Immature natural killer cell (primary cell): ENCODE data around the gene MAPK8. TPM values are rescaled to one million over a fixed set of nuclear protein-coding genes. Genes with fewer than 3 reads are reported as not detected.

Source experiments
- DNase-seq, 3 donors: peaks; one replicate each; pipeline ENCODE4 v3.0.0; 2022; ENCODE audit warnings: mixed read lengths in 1 of 3
- H3K27ac Mint-ChIP-seq, 6 donors: one replicate each; pipeline ENCODE4 v1.8.0; 2020; ENCODE audit warnings: mixed read lengths in 6 of 6, mild to moderate bottlenecking in 5 of 6, inconsistent platforms in 4 of 6, moderate library complexity in 3 of 6
- H3K27me3 Mint-ChIP-seq, 3 donors: one replicate each; pipeline ENCODE4 v1.8.0; 2020 to 2021; ENCODE audit warnings: low read depth in 3 of 3, mild to moderate bottlenecking in 3 of 3, mixed read lengths in 3 of 3, moderate library complexity in 3 of 3, inconsistent platforms in 1 of 3
- H3K36me3 Mint-ChIP-seq, 3 donors: one replicate each; pipeline ENCODE4 v1.8.0; 2020; ENCODE audit warnings: mixed read lengths in 3 of 3, inconsistent platforms in 2 of 3, mild to moderate bottlenecking in 2 of 3
- H3K4me1 Mint-ChIP-seq, 2 donors: one replicate each; pipeline ENCODE4 v1.8.0; 2020; ENCODE audit warnings: inconsistent platforms in 2 of 2, mild to moderate bottlenecking in 2 of 2, mixed read lengths in 2 of 2, moderate library complexity in 1 of 2
- H3K4me3 Mint-ChIP-seq, 5 donors: one replicate each; pipeline ENCODE4 v1.8.0; 2020; ENCODE audit warnings: mild to moderate bottlenecking in 5 of 5, mixed read lengths in 5 of 5, inconsistent platforms in 3 of 5, moderate library complexity in 3 of 5
- H3K9me3 Mint-ChIP-seq, 6 donors: one replicate each; pipeline ENCODE4 v1.8.0; 2020; ENCODE audit warnings: mild to moderate bottlenecking in 6 of 6, mixed read lengths in 6 of 6, inconsistent platforms in 4 of 6, moderate library complexity in 3 of 6
- polyA plus RNA-seq, 3 donors: library from polyadenylated mRNA; unstranded; fragments of 300-500 nt; fragmentation: Illumina TruSeq; gene quantifications; one replicate each; pipeline ENCODE4 v1.2.3, GENCODE V29; 2021

Gene MAPK8
- polyA plus RNA-seq, 3 donors from 2014 or later = 14.2 to 20.9 (median 19.5) TPM

- H3K36me3 Mint-ChIP-seq = no peaks in the 10 kb centered on the region
- H3K27ac Mint-ChIP-seq = no peak overlapping the region
- no peak for DNase-seq
- H3K9me3 Mint-ChIP-seq = no peaks in the 10 kb centered on the region
- H3K4me3 Mint-ChIP-seq = no peak overlapping the region
- H3K27me3 Mint-ChIP-seq = peaks cover 0 to 3% (median 3%) of the 10 kb centered on the region in 3 donors
- H3K4me1 Mint-ChIP-seq = peaks cover 0 to 4% of the 10 kb centered on the region in 2 donors
Measured at GRCh38 chr10:48448796-48449195, 142.3 kb downstream of the MAPK8 start.

GRCh38 chr10:48449501-48450232 lies 143.2 kb downstream of the MAPK8 start:
- peaks cover 0 to 4% of the 10 kb centered on the region in 2 donors for H3K4me1 Mint-ChIP-seq
- DNase-seq = no peak
- H3K27me3 Mint-ChIP-seq = peaks cover 0 to 3% (median 3%) of the 10 kb centered on the region in 3 donors

GRCh38 chr10:48450233-48450740 lies 143.8 kb downstream of the MAPK8 start:
- no peaks in the 10 kb centered on the region for H3K9me3 Mint-ChIP-seq
- no peak for DNase-seq
- no peak overlapping the region for H3K4me3 Mint-ChIP-seq
- H3K36me3 Mint-ChIP-seq = no peaks in the 10 kb centered on the region
- peaks cover 0 to 3% (median 3%) of the 10 kb centered on the region in 3 donors for H3K27me3 Mint-ChIP-seq
- H3K27ac Mint-ChIP-seq = no peak overlapping the region
- H3K4me1 Mint-ChIP-seq = peaks cover 0 to 4% of the 10 kb centered on the region in 2 donors

More at GRCh38 chr10:48449501-48450232, 143.2 kb downstream of the MAPK8 start:
- Mint-ChIP-seq H3K4me3 (no peak overlapping the region), H3K36me3 (no peaks in the 10 kb centered on the region), H3K27ac (no peak overlapping the region), H3K9me3 (no peaks in the 10 kb centered on the region)

GRCh38 chr10:48450741-48451466 lies 144.4 kb downstream of the MAPK8 start:
- Mint-ChIP-seq H3K27ac (no peak overlapping the region), H3K36me3 (no peaks in the 10 kb centered on the region), H3K27me3 (peaks cover 0 to 3% (median 3%) of the 10 kb centered on the region in 3 donors), H3K4me3 (no peak overlapping the region), H3K4me1 (peaks cover 0 to 4% of the 10 kb centered on the region in 2 donors), H3K9me3 (no peaks in the 10 kb centered on the region)
- no peak for DNase-seq

- no peak for DNase-seq
- H3K27ac Mint-ChIP-seq = no peak overlapping the region
- no peak overlapping the region for H3K4me3 Mint-ChIP-seq
- no peaks in the 10 kb centered on the region for H3K36me3 Mint-ChIP-seq
- no peaks in the 10 kb centered on the region for H3K9me3 Mint-ChIP-seq
- H3K27me3 Mint-ChIP-seq = peaks cover 0 to 3% (median 0%) of the 10 kb centered on the region in 3 donors
- peaks cover 0 to under 1% of the 10 kb centered on the region in 2 donors for H3K4me1 Mint-ChIP-seq
Measured at GRCh38 chr10:48451969-48452878, 145.7 kb downstream of the MAPK8 start.

GRCh38 chr10:48452879-48453412 lies 146.5 kb downstream of the MAPK8 start:
- DNase-seq = no peak
- Mint-ChIP-seq H3K27me3 (peaks cover 0 to 3% (median 0%) of the 10 kb centered on the region in 3 donors), H3K27ac (no peak overlapping the region), H3K4me3 (no peak overlapping the region), H3K36me3 (no peaks in the 10 kb centered on the region), H3K4me1 (no peaks in the 10 kb centered on the region), H3K9me3 (no peaks in the 10 kb centered on the region)

GRCh38 chr10:48453451-48454301 lies 147.2 kb downstream of the MAPK8 start:
- Mint-ChIP-seq H3K27me3 (peaks cover 0 to 3% (median 0%) of the 10 kb centered on the region in 3 donors), H3K4me1 (no peaks in the 10 kb centered on the region), H3K9me3 (no peaks in the 10 kb centered on the region), H3K36me3 (no peaks in the 10 kb centered on the region), H3K27ac (no peak overlapping the region), H3K4me3 (no peak overlapping the region)
- DNase-seq = no peak

GRCh38 chr10:48454302-48455054 lies 148.0 kb downstream of the MAPK8 start:
- no peaks in the 10 kb centered on the region for H3K9me3 Mint-ChIP-seq
- no peak for DNase-seq
- no peak overlapping the region for H3K27ac Mint-ChIP-seq
- no peak overlapping the region for H3K4me3 Mint-ChIP-seq
- peaks cover 0 to 2% (median 0%) of the 10 kb centered on the region in 3 donors for H3K27me3 Mint-ChIP-seq
- no peaks in the 10 kb centered on the region for H3K36me3 Mint-ChIP-seq
- H3K4me1 Mint-ChIP-seq = no peaks in the 10 kb centered on the region

- H3K9me3 Mint-ChIP-seq = no peaks in the 10 kb centered on the region
- no peak for DNase-seq
- no peaks in the 10 kb centered on the region for H3K4me1 Mint-ChIP-seq
- no peak overlapping the region for H3K4me3 Mint-ChIP-seq
- H3K27me3 Mint-ChIP-seq = no peaks in the 10 kb centered on the region
- no peaks in the 10 kb centered on the region for H3K36me3 Mint-ChIP-seq
- no peak overlapping the region for H3K27ac Mint-ChIP-seq
Measured at GRCh38 chr10:48455055-48455391, 148.5 kb downstream of the MAPK8 start.

- Mint-ChIP-seq H3K27me3 (no peaks in the 10 kb centered on the region), H3K36me3 (no peaks in the 10 kb centered on the region), H3K4me1 (no peaks in the 10 kb centered on the region), H3K27ac (no peak overlapping the region), H3K4me3 (no peak overlapping the region), H3K9me3 (no peaks in the 10 kb centered on the region)
- DNase-seq = no peak
Measured at GRCh38 chr10:48455392-48456151, 149.1 kb downstream of the MAPK8 start.

GRCh38 chr10:48456361-48456804 lies 149.9 kb downstream of the MAPK8 start:
- Mint-ChIP-seq H3K4me3 (no peak overlapping the region), H3K27me3 (no peaks in the 10 kb centered on the region), H3K27ac (no peak overlapping the region), H3K9me3 (no peaks in the 10 kb centered on the region), H3K4me1 (no peaks in the 10 kb centered on the region), H3K36me3 (no peaks in the 10 kb centered on the region)
- DNase-seq = no peak
